AG09319 (cell line): ENCODE measurements around the gene GSTA3.
"Not testable (repeated sequence)": the region's sequence is repeated elsewhere in the genome, so short reads cannot be mapped to it uniquely, and the experiment has no call there.

Experiments
- DNase-seq: peaks from one replicate; pipeline ENCODE4 v3.0.0-alpha.2; 2010; ENCODE audit warnings: low read depth; ENCODE audit errors: extremely low read depth
- TF ChIP-seq, protein P1 (sequence below): IDR thresholded peaks from 2 replicates; pipeline ENCODE4 v1.5.1; 2011; ENCODE audit warnings: low read depth, mild to moderate bottlenecking, inconsistent platforms, low read length, moderate library complexity

The GSTA3 gene

DNA sequence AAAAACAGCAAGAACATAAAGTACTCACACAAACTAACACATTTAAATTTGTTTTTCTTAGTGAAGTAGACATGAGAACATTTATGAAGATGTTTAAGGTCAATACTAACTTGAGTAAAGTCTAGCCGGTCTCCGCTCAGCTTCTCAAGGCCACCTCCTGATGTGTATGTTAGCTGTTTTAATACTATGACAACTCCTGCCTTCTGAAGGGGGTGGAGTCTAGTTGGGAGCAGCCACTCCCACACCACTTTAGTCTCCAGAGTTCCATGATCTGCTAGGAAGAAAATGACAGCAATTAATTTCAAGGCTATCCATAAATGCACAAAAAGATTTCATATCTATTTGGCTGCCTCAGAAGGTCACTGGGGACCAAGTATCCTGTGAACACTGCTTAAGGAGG lies at the start of gene GSTA3:
Gene GSTA3, minus strand, starts transcription at position 168 of the 400 bp plus-strand sequence. CDS start 3,864 bp downstream, outside the sequence.
- no peak for DNase-seq
- TF ChIP-seq, protein P1, sequence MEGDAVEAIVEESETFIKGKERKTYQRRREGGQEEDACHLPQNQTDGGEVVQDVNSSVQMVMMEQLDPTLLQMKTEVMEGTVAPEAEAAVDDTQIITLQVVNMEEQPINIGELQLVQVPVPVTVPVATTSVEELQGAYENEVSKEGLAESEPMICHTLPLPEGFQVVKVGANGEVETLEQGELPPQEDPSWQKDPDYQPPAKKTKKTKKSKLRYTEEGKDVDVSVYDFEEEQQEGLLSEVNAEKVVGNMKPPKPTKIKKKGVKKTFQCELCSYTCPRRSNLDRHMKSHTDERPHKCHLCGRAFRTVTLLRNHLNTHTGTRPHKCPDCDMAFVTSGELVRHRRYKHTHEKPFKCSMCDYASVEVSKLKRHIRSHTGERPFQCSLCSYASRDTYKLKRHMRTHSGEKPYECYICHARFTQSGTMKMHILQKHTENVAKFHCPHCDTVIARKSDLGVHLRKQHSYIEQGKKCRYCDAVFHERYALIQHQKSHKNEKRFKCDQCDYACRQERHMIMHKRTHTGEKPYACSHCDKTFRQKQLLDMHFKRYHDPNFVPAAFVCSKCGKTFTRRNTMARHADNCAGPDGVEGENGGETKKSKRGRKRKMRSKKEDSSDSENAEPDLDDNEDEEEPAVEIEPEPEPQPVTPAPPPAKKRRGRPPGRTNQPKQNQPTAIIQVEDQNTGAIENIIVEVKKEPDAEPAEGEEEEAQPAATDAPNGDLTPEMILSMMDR, result no peak

GRCh38 chr6:52958546-52959255 lies 49.2 kb upstream of the GSTA3 start:
- TF ChIP-seq, protein P1, result no peak
- DNase-seq, result no peak

DNA sequence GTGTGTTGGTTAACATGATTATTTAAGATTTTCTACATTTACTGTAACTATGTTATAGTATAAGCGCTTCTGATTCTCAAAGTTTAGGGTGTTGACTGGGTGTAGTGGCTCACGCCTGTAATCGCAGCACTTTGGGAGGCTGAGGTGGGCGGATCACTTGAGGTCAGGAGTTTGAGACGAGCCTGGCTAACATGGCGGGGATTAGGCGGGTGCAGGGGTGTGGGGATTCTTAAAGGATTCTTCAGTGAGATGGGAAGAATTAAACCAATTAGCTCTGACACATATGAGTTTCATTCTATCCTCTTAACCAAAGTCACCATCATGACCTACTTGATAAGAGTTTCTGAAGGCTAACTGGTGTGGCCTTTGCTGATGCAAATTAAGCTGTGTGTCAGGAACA lies 46.4 kb upstream of the GSTA3 start:
- DNase-seq, result no peak
- TF ChIP-seq, protein P1, result no peak

GRCh38 chr6:52953911-52954839 lies 44.7 kb upstream of the GSTA3 start:
- DNase-seq, result no peak
- TF ChIP-seq, protein P1, result no peak

DNA sequence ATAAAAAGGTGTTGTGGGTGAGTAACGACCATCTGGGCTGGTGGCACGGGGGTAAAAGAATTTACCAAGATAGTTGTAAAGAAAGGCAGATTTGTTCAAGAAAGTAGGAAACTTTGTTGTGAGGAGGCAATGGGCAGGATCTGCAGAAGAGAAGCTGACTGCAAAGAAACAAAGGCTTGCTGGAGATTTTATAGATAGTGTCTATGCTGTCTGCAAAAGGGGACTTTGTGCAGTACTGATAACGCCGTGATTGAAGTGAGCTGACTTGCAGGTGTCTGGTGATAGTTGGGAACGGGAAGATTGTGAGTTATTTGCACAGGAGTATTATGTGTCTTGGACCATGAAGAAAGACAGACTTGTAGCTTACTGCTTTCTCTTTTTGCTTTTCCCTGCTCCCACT lies 36.8 kb upstream of the GSTA3 start:
- DNase-seq, result no peak
- TF ChIP-seq, protein P1, result no peak

- DNase-seq, result not testable (repeated sequence)
Measured at GRCh38 chr6:52942821-52943220, 33.3 kb upstream of the GSTA3 start.

GRCh38 chr6:52942221-52942620 lies 32.7 kb upstream of the GSTA3 start:
- DNase-seq, result no peak
- TF ChIP-seq, protein P1, result no peak
